Measurements from ENCODE around the gene CPNE9. TPM values are rescaled to one million over a fixed set of nuclear protein-coding genes. Genes with fewer than 3 reads are reported as not detected.

Gene CPNE9
- total RNA-seq, 4 donors from 2014 or later, result 0.33 to 0.42 TPM; not detected in 2

- peaks cover 0 to 26% (median 0%) of the 10 kb centered on the region in 4 donors for H3K4me1 ChIP-seq
- H3K4me3 ChIP-seq, result no peak overlapping the region
- intact Hi-C loops (cut with DNase I), result no loop called here
- TF ChIP-seq POLR2AphosphoS5 (IDR thresholded peaks at IDR 0.05) (no peak), POLR2A (IDR thresholded peaks at IDR 0.05; ENCODE audit: low read depth) (no peak), EP300 (IDR thresholded peaks at IDR 0.05) (no peak)
- TF ChIP-seq, protein P1, sequence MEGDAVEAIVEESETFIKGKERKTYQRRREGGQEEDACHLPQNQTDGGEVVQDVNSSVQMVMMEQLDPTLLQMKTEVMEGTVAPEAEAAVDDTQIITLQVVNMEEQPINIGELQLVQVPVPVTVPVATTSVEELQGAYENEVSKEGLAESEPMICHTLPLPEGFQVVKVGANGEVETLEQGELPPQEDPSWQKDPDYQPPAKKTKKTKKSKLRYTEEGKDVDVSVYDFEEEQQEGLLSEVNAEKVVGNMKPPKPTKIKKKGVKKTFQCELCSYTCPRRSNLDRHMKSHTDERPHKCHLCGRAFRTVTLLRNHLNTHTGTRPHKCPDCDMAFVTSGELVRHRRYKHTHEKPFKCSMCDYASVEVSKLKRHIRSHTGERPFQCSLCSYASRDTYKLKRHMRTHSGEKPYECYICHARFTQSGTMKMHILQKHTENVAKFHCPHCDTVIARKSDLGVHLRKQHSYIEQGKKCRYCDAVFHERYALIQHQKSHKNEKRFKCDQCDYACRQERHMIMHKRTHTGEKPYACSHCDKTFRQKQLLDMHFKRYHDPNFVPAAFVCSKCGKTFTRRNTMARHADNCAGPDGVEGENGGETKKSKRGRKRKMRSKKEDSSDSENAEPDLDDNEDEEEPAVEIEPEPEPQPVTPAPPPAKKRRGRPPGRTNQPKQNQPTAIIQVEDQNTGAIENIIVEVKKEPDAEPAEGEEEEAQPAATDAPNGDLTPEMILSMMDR (IDR thresholded peaks at IDR 0.05), result no peak
- no peak overlapping the region for H3K27ac ChIP-seq (replicated peaks in 1 of 4)
- WGBS, result 98% methylated on average over 6 of the region's 6 CpGs
- H3K27me3 ChIP-seq, result no peaks in the 10 kb centered on the region
- DNase-seq (ENCODE audit: extremely low spot score), result no peak
- peaks cover 88 to 100% (median 96%) of the 10 kb centered on the region in 4 donors for H3K36me3 ChIP-seq
- no peaks in the 10 kb centered on the region for H3K9me3 ChIP-seq
Measured at GRCh38 chr3:9679476-9680080, 24.1 kb upstream of the CPNE9 start.

GRCh38 chr3:9681011-9681722 lies 22.5 kb upstream of the CPNE9 start:
- peaks cover 0 to 20% (median 0%) of the 10 kb centered on the region in 4 donors for H3K4me1 ChIP-seq
- DNase-seq (ENCODE audit: extremely low spot score), result no peak
- peaks cover 92 to 100% (median 100%) of the 10 kb centered on the region in 4 donors for H3K36me3 ChIP-seq
- TF ChIP-seq, protein P1 (IDR thresholded peaks at IDR 0.05), result no peak
- no peak for TF ChIP-seq EP300 (IDR thresholded peaks at IDR 0.05)
- TF ChIP-seq POLR2AphosphoS5 (IDR thresholded peaks at IDR 0.05), result no peak
- TF ChIP-seq POLR2A (IDR thresholded peaks at IDR 0.05; ENCODE audit: low read depth), result no peak
- no peak overlapping the region for H3K4me3 ChIP-seq
- WGBS, result 96% methylated on average over 7 of the region's 7 CpGs
- intact Hi-C loops (cut with DNase I), result no loop called here
- H3K9me3 ChIP-seq, result no peaks in the 10 kb centered on the region
- no peak overlapping the region for H3K27ac ChIP-seq (replicated peaks in 1 of 4)
- no peaks in the 10 kb centered on the region for H3K27me3 ChIP-seq

- no peak for DNase-seq (ENCODE audit: extremely low spot score)
- H3K4me1 ChIP-seq, result peaks cover 0 to 17% (median 0%) of the 10 kb centered on the region in 4 donors
- 85% methylated on average over 6 of the region's 6 CpGs for WGBS
- no peak overlapping the region for H3K4me3 ChIP-seq
- H3K27me3 ChIP-seq, result no peaks in the 10 kb centered on the region
- peaks cover 92 to 100% (median 100%) of the 10 kb centered on the region in 4 donors for H3K36me3 ChIP-seq
- intact Hi-C loops (cut with DNase I), result no loop called here
- TF ChIP-seq, protein P1 (IDR thresholded peaks at IDR 0.05), result no peak
- TF ChIP-seq POLR2AphosphoS5 (IDR thresholded peaks at IDR 0.05) (no peak), POLR2A (IDR thresholded peaks at IDR 0.05; ENCODE audit: low read depth) (no peak), EP300 (IDR thresholded peaks at IDR 0.05) (no peak)
- H3K9me3 ChIP-seq, result no peaks in the 10 kb centered on the region
- no peak overlapping the region for H3K27ac ChIP-seq (replicated peaks in 1 of 4)
Measured at GRCh38 chr3:9681723-9682081, 21.9 kb upstream of the CPNE9 start.

GRCh38 chr3:9682096-9682495 lies 21.5 kb upstream of the CPNE9 start:
- no peaks in the 10 kb centered on the region for H3K9me3 ChIP-seq
- intact Hi-C loops (cut with DNase I), result no loop called here
- H3K4me1 ChIP-seq, result peaks cover 0 to 13% (median 0%) of the 10 kb centered on the region in 4 donors
- no peak for DNase-seq (ENCODE audit: extremely low spot score)
- H3K4me3 ChIP-seq, result no peak overlapping the region
- H3K36me3 ChIP-seq, result peaks cover 93 to 100% (median 100%) of the 10 kb centered on the region in 4 donors
- WGBS, result 100% methylated on average over 5 of the region's 6 CpGs
- H3K27ac ChIP-seq (replicated peaks in 1 of 4), result no peak overlapping the region
- no peak for TF ChIP-seq EP300 (IDR thresholded peaks at IDR 0.05)
- TF ChIP-seq, protein P1 (IDR thresholded peaks at IDR 0.05), result no peak
- TF ChIP-seq POLR2A (IDR thresholded peaks at IDR 0.05; ENCODE audit: low read depth), result no peak
- TF ChIP-seq POLR2AphosphoS5 (IDR thresholded peaks at IDR 0.05), result no peak
- no peaks in the 10 kb centered on the region for H3K27me3 ChIP-seq
